H1 (cell line): Measurements from ENCODE around the gene GRAP. TPM values are rescaled to one million over a fixed set of nuclear protein-coding genes. Genes with fewer than 3 reads are reported as not detected.
"Not testable (repeated sequence)": the region's sequence is repeated elsewhere in the genome, so short reads cannot be mapped to it uniquely, and the experiment has no call there.

ENCODE experiments used
- CTCF ChIA-PET: fragments of 300-600 bp; sonication (Branson Sonifier 250); formaldehyde crosslinking; loops from one replicate; lab custom pipeline; 2021; ENCODE audit not compliant: partially characterized antibody; lab: Charles Lee
- POLR2A ChIA-PET: fragments of 300-600 bp; sonication (Branson Sonifier 250); formaldehyde crosslinking; loops from one replicate; lab custom pipeline; 2021; ENCODE audit warnings: inconsistent platforms; ENCODE audit not compliant: partially characterized antibody; lab: Charles Lee
- DNase-seq, 2 experiments: peaks; one replicate each; pipeline versions ENCODE4 v3.0.0 to v3.0.0-alpha.2; 2010 to 2022; ENCODE audit warnings: low spot score in 2 of 2, low read depth in 1 of 2, mixed read lengths in 1 of 2
- FAIRE-seq: peaks from 2 replicates; lab custom pipeline; 2011; peaks lifted over from hg19 to GRCh38; lab: Jason Lieb, UNC
- H2AFZ ChIP-seq: 2 replicates; pipeline ENCODE4 v1.8.1; 2012; ENCODE audit warnings: low read length, inconsistent platforms
- H2AK5ac ChIP-seq: 2 replicates; pipeline ENCODE4 v1.6.1; 2013; ENCODE audit warnings: low read depth, low read length
- H2BK120ac ChIP-seq: replicated peaks from 2 replicates; pipeline ENCODE3; 2013; ENCODE audit warnings: low read depth, low read length, inconsistent platforms
- H2BK12ac ChIP-seq: 2 replicates; pipeline ENCODE4 v1.6.1; 2013; ENCODE audit warnings: low read depth, low read length
- H2BK15ac ChIP-seq: 2 replicates; pipeline ENCODE4 v1.6.1; 2013; ENCODE audit warnings: low read length
- H2BK20ac ChIP-seq: 2 replicates; pipeline ENCODE4 v1.6.1; 2013; ENCODE audit warnings: low read length
- H2BK5ac ChIP-seq: 2 replicates; pipeline ENCODE4 v1.6.1; 2013; ENCODE audit warnings: low read depth, low read length
- H3K14ac ChIP-seq: 2 replicates; pipeline ENCODE4 v1.6.1; 2013; ENCODE audit warnings: inconsistent platforms; ENCODE audit not compliant: insufficient read length
- H3K18ac ChIP-seq: 2 replicates; pipeline ENCODE4 v1.6.1; 2013; ENCODE audit warnings: low read length; ENCODE audit errors: extremely low read depth
- H3K23ac ChIP-seq: 2 replicates; pipeline ENCODE4 v1.6.1; 2013; ENCODE audit warnings: inconsistent platforms; ENCODE audit not compliant: insufficient read length
- H3K23me2 ChIP-seq: 2 replicates; pipeline ENCODE4 v1.6.1; 2013; ENCODE audit warnings: low read depth, low read length
- H3K27ac ChIP-seq: 2 replicates; pipeline ENCODE4 v1.6.1; 2011; ENCODE audit warnings: low read depth, low read length, inconsistent platforms
- H3K27me3 ChIP-seq, 4 experiments: replicated peaks in 1 of 4; 1 replicate in 1 of 4; 2 replicates in 3 of 4; pipeline versions ENCODE4 v1.6.1 to v1.8.1; 2011 to 2013; ENCODE audit warnings: low read length in 3 of 4, mild to moderate bottlenecking in 3 of 4, inconsistent platforms in 2 of 4, mixed read lengths in 2 of 4, moderate library complexity in 1 of 4; ENCODE audit not compliant: control insufficient read depth in 3 of 4, insufficient read depth in 3 of 4; ENCODE audit errors: extremely low read depth in 1 of 4
- H3K36me3 ChIP-seq, 4 experiments: 2 replicates each; pipeline versions ENCODE4 v1.6.1 to v1.8.1; 2011 to 2013; ENCODE audit warnings: mild to moderate bottlenecking in 4 of 4, low read length in 3 of 4, moderate library complexity in 2 of 4, control low read depth in 1 of 4, inconsistent platforms in 1 of 4; ENCODE audit not compliant: insufficient read depth in 4 of 4, control insufficient read depth in 2 of 4
- H3K4ac ChIP-seq: replicated peaks from 2 replicates; pipeline ENCODE3; 2013; ENCODE audit warnings: low read length, low read depth, mixed read lengths, inconsistent platforms; ENCODE audit not compliant: insufficient read length
- H3K4me1 ChIP-seq, 4 experiments: replicated peaks in 1 of 4; 1 replicate in 1 of 4; 2 replicates in 3 of 4; pipeline versions ENCODE4 v1.6.1 to v1.8.1; 2011 to 2013; ENCODE audit warnings: low read length in 3 of 4, inconsistent platforms in 2 of 4, mixed read lengths in 1 of 4; ENCODE audit not compliant: insufficient read depth in 4 of 4, control insufficient read depth in 3 of 4
- H3K4me2 ChIP-seq, 2 experiments: 2 replicates each; pipeline versions ENCODE4 v1.6.1 to v1.8.1; 2011 to 2013; ENCODE audit warnings: low read depth in 2 of 2, low read length in 2 of 2, control low read depth in 1 of 2, inconsistent platforms in 1 of 2, mild to moderate bottlenecking in 1 of 2; ENCODE audit not compliant: insufficient read depth in 1 of 2
- H3K4me3 ChIP-seq, 4 experiments: fragments of 200-600, 300-600 bp in 1 of 4; sonication (generic), shearing (Covaris generic), sonication (Bioruptor Twin) in 1 of 4; 2 replicates each; pipeline versions ENCODE4 v1.5.1 to v1.8.1; 2011 to 2016; ENCODE audit warnings: low read length in 4 of 4, low read depth in 3 of 4, control low read depth in 2 of 4, inconsistent platforms in 2 of 4, mild to moderate bottlenecking in 2 of 4, mixed read lengths in 1 of 4, moderate library complexity in 1 of 4; ENCODE audit not compliant: insufficient read depth in 2 of 4; ENCODE audit errors: extremely low read depth in 1 of 4
- H3K56ac ChIP-seq: replicated peaks from 2 replicates; pipeline ENCODE3; 2013; ENCODE audit warnings: low read depth, mild to moderate bottlenecking, mixed read lengths, low read length, inconsistent platforms; ENCODE audit not compliant: insufficient read length
- H3K79me1 ChIP-seq: 2 replicates; pipeline ENCODE4 v1.6.1; 2013; ENCODE audit warnings: low read depth, low read length, control low read depth
- H3K79me2 ChIP-seq, 2 experiments: 2 replicates each; pipeline versions ENCODE4 v1.6.1 to v1.8.1; 2012 to 2013; ENCODE audit warnings: low read length in 2 of 2, mild to moderate bottlenecking in 2 of 2, inconsistent platforms in 1 of 2; ENCODE audit not compliant: insufficient read depth in 2 of 2, control insufficient read depth in 1 of 2
- H3K9ac ChIP-seq, 4 experiments: replicated peaks in 1 of 4; 1 replicate in 1 of 4; 2 replicates in 3 of 4; pipeline versions ENCODE4 v1.6.1 to v1.8.1; 2011 to 2013; ENCODE audit warnings: low read depth in 3 of 4, low read length in 3 of 4, control low read depth in 2 of 4, mild to moderate bottlenecking in 2 of 4, moderate library complexity in 2 of 4, inconsistent platforms in 1 of 4; ENCODE audit errors: extremely low read depth in 1 of 4
- H3K9me3 ChIP-seq, 2 experiments: 2 replicates each; pipeline versions ENCODE4 v1.6.1 to v1.8.1; 2012 to 2013; ENCODE audit warnings: mild to moderate bottlenecking in 2 of 2, moderate library complexity in 2 of 2, control low read depth in 1 of 2, inconsistent platforms in 1 of 2, low read depth in 1 of 2, low read length in 1 of 2, mixed read lengths in 1 of 2; ENCODE audit not compliant: insufficient read depth in 2 of 2
- H4K20me1 ChIP-seq, 2 experiments: replicated peaks in 1 of 2; 2 replicates each; pipeline versions ENCODE3 to v1.8.1; 2011 to 2013; ENCODE audit warnings: inconsistent platforms in 2 of 2, low read length in 2 of 2, mild to moderate bottlenecking in 1 of 2; ENCODE audit not compliant: insufficient read depth in 2 of 2, control insufficient read depth in 1 of 2
- H4K5ac ChIP-seq: 2 replicates; pipeline ENCODE4 v1.6.1; 2013; ENCODE audit warnings: low read length, low read depth, mixed read lengths, inconsistent platforms; ENCODE audit not compliant: insufficient read length
- H4K8ac ChIP-seq: 2 replicates; pipeline ENCODE4 v1.8.0; 2013; ENCODE audit warnings: mild to moderate bottlenecking, moderate library complexity, low read length, inconsistent platforms; ENCODE audit not compliant: insufficient read depth; ENCODE audit errors: extremely low read depth
- H4K91ac ChIP-seq: replicated peaks from 2 replicates; pipeline ENCODE3; 2013; ENCODE audit warnings: low read length, mixed read lengths, inconsistent platforms; ENCODE audit not compliant: insufficient read length
- WGBS, 2 experiments: shearing (Covaris generic) in 1 of 2; methylation state at CpG; one replicate each; pipeline versions ENCODE4 v1.1.6 to v1.1.7; 2013 to 2015; ENCODE audit warnings: low lambda C conversion rate in 2 of 2, mixed read lengths in 2 of 2, inconsistent platforms in 1 of 2, low coverage in 1 of 2, missing lambda C conversion rate in 1 of 2; ENCODE audit not compliant: insufficient replicate concordance in 2 of 2, insufficient coverage in 1 of 2, insufficient read length in 1 of 2; ENCODE audit errors: extremely low coverage in 1 of 2, missing lambda C conversion rate in 1 of 2; 5-methylcytosine and 5-hydroxymethylcytosine counted together
- polyA plus RNA-seq, 7 experiments: library from polyadenylated mRNA; depleted of rRNA in 3 of 7; stranded (reverse) in 5 of 7; unstranded in 2 of 7; fragments of >200 nt in 5 of 7; fragments of 200-250 nt in 2 of 7; gene quantifications; 1 replicate in 5 of 7; 2 replicates in 1 of 7; 4 replicates in 1 of 7; pipeline versions ENCODE4 v1.2.1 to v1.2.3, GENCODE V29; 2011 to 2013; ENCODE audit warnings: missing spikeins in 2 of 7, mixed read lengths in 2 of 7
- total RNA-seq: library from RNA; stranded (reverse); fragmentation: NEBNext Ultra II Directional; extraction: Animal tissue kit (Norgen Biotek cat#: 25700); gene quantifications from 2 replicates; pipeline ENCODE4 v1.2.1, GENCODE V29; 2021

The GRAP gene
- total and polyA plus RNA-seq, 2 of the 8 experiments (the other 6 are each of a cell fraction or from before 2014, with no cell fraction given): 0.18 to 0.24 TPM

- POLR2A ChIA-PET: not testable (repeated sequence)
- no CpG with 5 or more reads among the region's 20 CpGs for WGBS, 2 experiments
Measured at GRCh38 chr17:19062718-19063325, 16.1 kb upstream of the GRAP start.

More at GRCh38 chr17:19062718-19063325, 16.1 kb upstream of the GRAP start:
- H4K20me1 ChIP-seq, H3K9me3 ChIP-seq, H3K79me1 ChIP-seq, H4K8ac ChIP-seq, H3K4ac ChIP-seq, H4K5ac ChIP-seq, H4K91ac ChIP-seq, DNase-seq, H3K18ac ChIP-seq, H3K4me3 ChIP-seq, H3K4me2 ChIP-seq, H2BK20ac ChIP-seq, H3K36me3 ChIP-seq, H3K4me1 ChIP-seq, H3K27ac ChIP-seq, H2BK120ac ChIP-seq, H3K23me2 ChIP-seq, H3K56ac ChIP-seq, H2AK5ac ChIP-seq, H3K9ac ChIP-seq, H3K23ac ChIP-seq, H3K14ac ChIP-seq, H2BK5ac ChIP-seq, H2BK12ac ChIP-seq, H3K79me2 ChIP-seq, CTCF ChIA-PET, H3K27me3 ChIP-seq, H2AFZ ChIP-seq, H2BK15ac ChIP-seq, FAIRE-seq: not testable (repeated sequence)
